H1 (cell line): ENCODE results near the gene SLC16A8. TPM values are rescaled to one million over a fixed set of nuclear protein-coding genes. Genes with fewer than 3 reads are reported as not detected.

Source experiments
- BRCA1 ChIP-seq: IDR thresholded peaks from 2 replicates; pipeline ENCODE4 v1.6.1; 2012; ENCODE audit warnings: low read depth, low read length, improper control_type of control experiment
- GTF2F1 ChIP-seq: IDR thresholded peaks from 2 replicates; pipeline ENCODE4 v1.6.1; 2012; ENCODE audit warnings: low read depth, low read length, improper control_type of control experiment, borderline replicate concordance
- JUN ChIP-seq: IDR thresholded peaks from 2 replicates; pipeline ENCODE4 v1.6.1; 2011; ENCODE audit warnings: low read depth, mild to moderate bottlenecking, improper control_type of control experiment, low read length
- SP2 ChIP-seq: IDR thresholded peaks from 2 replicates; pipeline ENCODE4 v1.6.1; 2012; ENCODE audit warnings: mild to moderate bottlenecking, low read length, inconsistent platforms
- SUZ12 ChIP-seq: fragments of 200-600 bp; sonication (generic); IDR thresholded peaks from 2 replicates; pipeline ENCODE4 v1.6.1; 2012; ENCODE audit warnings: mild to moderate bottlenecking, inconsistent platforms, low read length, moderate library complexity, mixed read lengths
- TAF7 ChIP-seq: optimal IDR thresholded peaks from 2 replicates; pipeline ENCODE3; 2011; ENCODE audit warnings: low read depth, mild to moderate bottlenecking, inconsistent platforms, low read length, moderate library complexity, borderline replicate concordance
- polyA plus RNA-seq, 7 experiments: library from polyadenylated mRNA; depleted of rRNA in 3 of 7; stranded (reverse) in 5 of 7; unstranded in 2 of 7; fragments of >200 nt in 5 of 7; fragments of 200-250 nt in 2 of 7; gene quantifications; 1 replicate in 5 of 7; 2 replicates in 1 of 7; 4 replicates in 1 of 7; pipeline versions ENCODE4 v1.2.1 to v1.2.3, GENCODE V29; 2011 to 2013; ENCODE audit warnings: missing spikeins in 2 of 7, mixed read lengths in 2 of 7
- total RNA-seq: library from RNA; stranded (reverse); fragmentation: NEBNext Ultra II Directional; extraction: Animal tissue kit (Norgen Biotek cat#: 25700); gene quantifications from 2 replicates; pipeline ENCODE4 v1.2.1, GENCODE V29; 2021
- TF ChIP-seq, protein P1 (sequence below): fragments of 300-600 bp; sonication (generic); IDR thresholded peaks from 2 replicates; pipeline ENCODE4 v1.7.1; 2012; ENCODE audit warnings: low read length, moderate library complexity, mild to moderate bottlenecking, inconsistent platforms; ENCODE audit not compliant: insufficient replicate concordance

Gene SLC16A8
- total and polyA plus RNA-seq, 2 of the 8 experiments (the other 6 are each of a cell fraction or from before 2014, with no cell fraction given): 0.70 TPM; not detected in 1

GRCh38 chr22:38029901-38030300 is 54.1 kb downstream of the SLC16A8 start (continued):
- TF ChIP-seq, protein P1, sequence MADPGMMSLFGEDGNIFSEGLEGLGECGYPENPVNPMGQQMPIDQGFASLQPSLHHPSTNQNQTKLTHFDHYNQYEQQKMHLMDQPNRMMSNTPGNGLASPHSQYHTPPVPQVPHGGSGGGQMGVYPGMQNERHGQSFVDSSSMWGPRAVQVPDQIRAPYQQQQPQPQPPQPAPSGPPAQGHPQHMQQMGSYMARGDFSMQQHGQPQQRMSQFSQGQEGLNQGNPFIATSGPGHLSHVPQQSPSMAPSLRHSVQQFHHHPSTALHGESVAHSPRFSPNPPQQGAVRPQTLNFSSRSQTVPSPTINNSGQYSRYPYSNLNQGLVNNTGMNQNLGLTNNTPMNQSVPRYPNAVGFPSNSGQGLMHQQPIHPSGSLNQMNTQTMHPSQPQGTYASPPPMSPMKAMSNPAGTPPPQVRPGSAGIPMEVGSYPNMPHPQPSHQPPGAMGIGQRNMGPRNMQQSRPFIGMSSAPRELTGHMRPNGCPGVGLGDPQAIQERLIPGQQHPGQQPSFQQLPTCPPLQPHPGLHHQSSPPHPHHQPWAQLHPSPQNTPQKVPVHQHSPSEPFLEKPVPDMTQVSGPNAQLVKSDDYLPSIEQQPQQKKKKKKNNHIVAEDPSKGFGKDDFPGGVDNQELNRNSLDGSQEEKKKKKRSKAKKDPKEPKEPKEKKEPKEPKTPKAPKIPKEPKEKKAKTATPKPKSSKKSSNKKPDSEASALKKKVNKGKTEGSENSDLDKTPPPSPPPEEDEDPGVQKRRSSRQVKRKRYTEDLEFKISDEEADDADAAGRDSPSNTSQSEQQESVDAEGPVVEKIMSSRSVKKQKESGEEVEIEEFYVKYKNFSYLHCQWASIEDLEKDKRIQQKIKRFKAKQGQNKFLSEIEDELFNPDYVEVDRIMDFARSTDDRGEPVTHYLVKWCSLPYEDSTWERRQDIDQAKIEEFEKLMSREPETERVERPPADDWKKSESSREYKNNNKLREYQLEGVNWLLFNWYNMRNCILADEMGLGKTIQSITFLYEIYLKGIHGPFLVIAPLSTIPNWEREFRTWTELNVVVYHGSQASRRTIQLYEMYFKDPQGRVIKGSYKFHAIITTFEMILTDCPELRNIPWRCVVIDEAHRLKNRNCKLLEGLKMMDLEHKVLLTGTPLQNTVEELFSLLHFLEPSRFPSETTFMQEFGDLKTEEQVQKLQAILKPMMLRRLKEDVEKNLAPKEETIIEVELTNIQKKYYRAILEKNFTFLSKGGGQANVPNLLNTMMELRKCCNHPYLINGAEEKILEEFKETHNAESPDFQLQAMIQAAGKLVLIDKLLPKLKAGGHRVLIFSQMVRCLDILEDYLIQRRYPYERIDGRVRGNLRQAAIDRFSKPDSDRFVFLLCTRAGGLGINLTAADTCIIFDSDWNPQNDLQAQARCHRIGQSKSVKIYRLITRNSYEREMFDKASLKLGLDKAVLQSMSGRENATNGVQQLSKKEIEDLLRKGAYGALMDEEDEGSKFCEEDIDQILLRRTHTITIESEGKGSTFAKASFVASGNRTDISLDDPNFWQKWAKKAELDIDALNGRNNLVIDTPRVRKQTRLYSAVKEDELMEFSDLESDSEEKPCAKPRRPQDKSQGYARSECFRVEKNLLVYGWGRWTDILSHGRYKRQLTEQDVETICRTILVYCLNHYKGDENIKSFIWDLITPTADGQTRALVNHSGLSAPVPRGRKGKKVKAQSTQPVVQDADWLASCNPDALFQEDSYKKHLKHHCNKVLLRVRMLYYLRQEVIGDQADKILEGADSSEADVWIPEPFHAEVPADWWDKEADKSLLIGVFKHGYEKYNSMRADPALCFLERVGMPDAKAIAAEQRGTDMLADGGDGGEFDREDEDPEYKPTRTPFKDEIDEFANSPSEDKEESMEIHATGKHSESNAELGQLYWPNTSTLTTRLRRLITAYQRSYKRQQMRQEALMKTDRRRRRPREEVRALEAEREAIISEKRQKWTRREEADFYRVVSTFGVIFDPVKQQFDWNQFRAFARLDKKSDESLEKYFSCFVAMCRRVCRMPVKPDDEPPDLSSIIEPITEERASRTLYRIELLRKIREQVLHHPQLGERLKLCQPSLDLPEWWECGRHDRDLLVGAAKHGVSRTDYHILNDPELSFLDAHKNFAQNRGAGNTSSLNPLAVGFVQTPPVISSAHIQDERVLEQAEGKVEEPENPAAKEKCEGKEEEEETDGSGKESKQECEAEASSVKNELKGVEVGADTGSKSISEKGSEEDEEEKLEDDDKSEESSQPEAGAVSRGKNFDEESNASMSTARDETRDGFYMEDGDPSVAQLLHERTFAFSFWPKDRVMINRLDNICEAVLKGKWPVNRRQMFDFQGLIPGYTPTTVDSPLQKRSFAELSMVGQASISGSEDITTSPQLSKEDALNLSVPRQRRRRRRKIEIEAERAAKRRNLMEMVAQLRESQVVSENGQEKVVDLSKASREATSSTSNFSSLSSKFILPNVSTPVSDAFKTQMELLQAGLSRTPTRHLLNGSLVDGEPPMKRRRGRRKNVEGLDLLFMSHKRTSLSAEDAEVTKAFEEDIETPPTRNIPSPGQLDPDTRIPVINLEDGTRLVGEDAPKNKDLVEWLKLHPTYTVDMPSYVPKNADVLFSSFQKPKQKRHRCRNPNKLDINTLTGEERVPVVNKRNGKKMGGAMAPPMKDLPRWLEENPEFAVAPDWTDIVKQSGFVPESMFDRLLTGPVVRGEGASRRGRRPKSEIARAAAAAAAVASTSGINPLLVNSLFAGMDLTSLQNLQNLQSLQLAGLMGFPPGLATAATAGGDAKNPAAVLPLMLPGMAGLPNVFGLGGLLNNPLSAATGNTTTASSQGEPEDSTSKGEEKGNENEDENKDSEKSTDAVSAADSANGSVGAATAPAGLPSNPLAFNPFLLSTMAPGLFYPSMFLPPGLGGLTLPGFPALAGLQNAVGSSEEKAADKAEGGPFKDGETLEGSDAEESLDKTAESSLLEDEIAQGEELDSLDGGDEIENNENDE: no peak
- TF ChIP-seq TAF7 (no peak), SUZ12 (no peak), JUN (no peak), SP2 (no peak), GTF2F1 (no peak), BRCA1 (no peak)
